B cell (primary cell): ENCODE measurements around the gene ARMC6.

Source experiments
- EZH2 ChIP-seq: IDR thresholded peaks from 2 replicates; pipeline ENCODE4 v1.6.1; 2012; ENCODE audit warnings: borderline replicate concordance, low read depth, mild to moderate bottlenecking, moderate library complexity, low read length; ENCODE audit not compliant: insufficient read depth, poor library complexity, severe bottlenecking
- TF ChIP-seq, protein P1 (sequence below): fragments of 200-600 bp; IDR thresholded peaks from one replicate; pipeline ENCODE4 v1.8.0; 2022; ENCODE audit warnings: antibody characterized with exemption, mild to moderate bottlenecking

GRCh38 chr19:19054315-19054938 lies 21.0 kb downstream of the ARMC6 start:
- TF ChIP-seq, protein P1, sequence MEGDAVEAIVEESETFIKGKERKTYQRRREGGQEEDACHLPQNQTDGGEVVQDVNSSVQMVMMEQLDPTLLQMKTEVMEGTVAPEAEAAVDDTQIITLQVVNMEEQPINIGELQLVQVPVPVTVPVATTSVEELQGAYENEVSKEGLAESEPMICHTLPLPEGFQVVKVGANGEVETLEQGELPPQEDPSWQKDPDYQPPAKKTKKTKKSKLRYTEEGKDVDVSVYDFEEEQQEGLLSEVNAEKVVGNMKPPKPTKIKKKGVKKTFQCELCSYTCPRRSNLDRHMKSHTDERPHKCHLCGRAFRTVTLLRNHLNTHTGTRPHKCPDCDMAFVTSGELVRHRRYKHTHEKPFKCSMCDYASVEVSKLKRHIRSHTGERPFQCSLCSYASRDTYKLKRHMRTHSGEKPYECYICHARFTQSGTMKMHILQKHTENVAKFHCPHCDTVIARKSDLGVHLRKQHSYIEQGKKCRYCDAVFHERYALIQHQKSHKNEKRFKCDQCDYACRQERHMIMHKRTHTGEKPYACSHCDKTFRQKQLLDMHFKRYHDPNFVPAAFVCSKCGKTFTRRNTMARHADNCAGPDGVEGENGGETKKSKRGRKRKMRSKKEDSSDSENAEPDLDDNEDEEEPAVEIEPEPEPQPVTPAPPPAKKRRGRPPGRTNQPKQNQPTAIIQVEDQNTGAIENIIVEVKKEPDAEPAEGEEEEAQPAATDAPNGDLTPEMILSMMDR, result no peak
- TF ChIP-seq EZH2, result no peak
